Keratinocyte (primary cell): ENCODE results near the gene FAM20C. TPM values are rescaled to one million over a fixed set of nuclear protein-coding genes. Genes with fewer than 3 reads are reported as not detected.

Source experiments
- DNase-seq: peaks from one replicate; pipeline ENCODE4 v3.0.0-alpha.2; 2011; ENCODE audit warnings: low read depth, missing footprints, low spot score
- FAIRE-seq: peaks from 2 replicates; lab custom pipeline; 2011; peaks lifted over from hg19 to GRCh38; lab: Jason Lieb, UNC
- H2AFZ ChIP-seq: 2 replicates; pipeline ENCODE4 v1.6.0; 2012; ENCODE audit warnings: low read length, control low read depth, inconsistent platforms; ENCODE audit not compliant: control insufficient read depth
- H3K27ac ChIP-seq: 2 replicates; pipeline ENCODE4 v1.5.1; 2011; ENCODE audit warnings: low read length; ENCODE audit not compliant: control insufficient read depth, insufficient read depth
- H3K27me3 ChIP-seq: 3 replicates; pipeline ENCODE4 v1.6.0; 2011; ENCODE audit warnings: low read length; ENCODE audit not compliant: control insufficient read depth, insufficient read depth; ENCODE audit errors: extremely low read depth
- H3K36me3 ChIP-seq, 2 experiments: 2 replicates in 1 of 2; 3 replicates in 1 of 2; pipeline ENCODE4 v1.5.1; 2011; ENCODE audit warnings: low read length in 2 of 2, mild to moderate bottlenecking in 1 of 2; ENCODE audit not compliant: control insufficient read depth in 2 of 2, insufficient read depth in 2 of 2; ENCODE audit errors: extremely low read depth in 1 of 2
- H3K4me1 ChIP-seq: 3 replicates; pipeline ENCODE4 v1.5.1; 2011; ENCODE audit warnings: low read length; ENCODE audit not compliant: control insufficient read depth, insufficient read depth; ENCODE audit errors: extremely low read depth
- H3K4me2 ChIP-seq: 3 replicates; pipeline ENCODE4 v1.6.0; 2011; ENCODE audit warnings: low read depth, low read length; ENCODE audit not compliant: control insufficient read depth, insufficient read depth; ENCODE audit errors: extremely low read depth
- H3K4me3 ChIP-seq, 3 experiments: fragments of 200-600 bp in 1 of 3; sonication (generic) in 1 of 3; 2 replicates in 2 of 3; 3 replicates in 1 of 3; pipeline ENCODE4 v1.5.1; 2011 to 2016; ENCODE audit warnings: low read length in 3 of 3, mild to moderate bottlenecking in 3 of 3, control low read depth in 2 of 3, inconsistent platforms in 1 of 3, low read depth in 1 of 3, mixed read lengths in 1 of 3, mixed run types in 1 of 3, moderate library complexity in 1 of 3; ENCODE audit not compliant: control insufficient read depth in 2 of 3, insufficient read depth in 2 of 3; ENCODE audit errors: extremely low read depth in 1 of 3
- H3K79me2 ChIP-seq: 2 replicates; pipeline ENCODE4 v1.6.0; 2012; ENCODE audit warnings: low read length; ENCODE audit not compliant: control insufficient read depth, insufficient read depth
- H3K9ac ChIP-seq: 3 replicates; pipeline ENCODE4 v1.6.0; 2011; ENCODE audit warnings: low read length; ENCODE audit not compliant: control insufficient read depth, insufficient read depth; ENCODE audit errors: extremely low read depth
- H3K9me1 ChIP-seq: 3 replicates; pipeline ENCODE4 v1.6.0; 2011; ENCODE audit warnings: low read length; ENCODE audit not compliant: control insufficient read depth, insufficient read depth; ENCODE audit errors: extremely low read depth
- H3K9me3 ChIP-seq: 2 replicates; pipeline ENCODE4 v1.5.1; 2012; ENCODE audit warnings: low read depth, low read length; ENCODE audit not compliant: control insufficient read depth
- H4K20me1 ChIP-seq: 3 replicates; pipeline ENCODE4 v1.6.0; 2011; ENCODE audit warnings: low read length; ENCODE audit not compliant: control insufficient read depth, insufficient read depth; ENCODE audit errors: extremely low read depth
- EZH2 ChIP-seq: IDR thresholded peaks from one replicate; pipeline ENCODE4 v1.6.1; 2012; ENCODE audit warnings: inconsistent platforms, mild to moderate bottlenecking, low read length, moderate library complexity
- dilution Hi-C: fragments of 300-500 bp; cut with MboI; formaldehyde crosslinking; loops from one replicate; pipeline ENCODE4 v1.7.0; 2020; ENCODE audit warnings: low sequenced_read_pairs; ENCODE audit not compliant: extremely low pct_ligation_motif_present
- polyA plus RNA-seq, 5 experiments: library from polyadenylated mRNA; depleted of rRNA in 3 of 5; stranded (reverse) in 3 of 5; stranded (forward) in 1 of 5; unstranded in 1 of 5; fragments of >200 nt; gene quantifications; 1 replicate in 1 of 5; 2 replicates in 3 of 5; 3 replicates in 1 of 5; pipeline versions ENCODE4 v1.2.1 to v1.2.3, GENCODE V29; 2011 to 2012; ENCODE audit warnings: missing spikeins in 2 of 5, low read depth in 1 of 5, low replicate concordance in 1 of 5
- TF ChIP-seq, protein P1 (sequence below), 3 experiments: IDR thresholded peaks in 1 of 3; conservative IDR thresholded peaks in 1 of 3; optimal IDR thresholded peaks in 1 of 3; 2 replicates in 2 of 3; 3 replicates in 1 of 3; pipeline versions ENCODE3 to v1.5.1; 2011; ENCODE audit warnings: low read length in 3 of 3, mild to moderate bottlenecking in 3 of 3, moderate library complexity in 2 of 3, control low read depth in 1 of 3, inconsistent platforms in 1 of 3; ENCODE audit not compliant: insufficient read depth in 2 of 3; ENCODE audit errors: extremely low read depth in 1 of 3

The FAM20C gene
- polyA plus RNA-seq, 1 donor (not counting 4 experiments of a cell fraction or from before 2014, with no cell fraction given) = 3.8 TPM

DNA sequence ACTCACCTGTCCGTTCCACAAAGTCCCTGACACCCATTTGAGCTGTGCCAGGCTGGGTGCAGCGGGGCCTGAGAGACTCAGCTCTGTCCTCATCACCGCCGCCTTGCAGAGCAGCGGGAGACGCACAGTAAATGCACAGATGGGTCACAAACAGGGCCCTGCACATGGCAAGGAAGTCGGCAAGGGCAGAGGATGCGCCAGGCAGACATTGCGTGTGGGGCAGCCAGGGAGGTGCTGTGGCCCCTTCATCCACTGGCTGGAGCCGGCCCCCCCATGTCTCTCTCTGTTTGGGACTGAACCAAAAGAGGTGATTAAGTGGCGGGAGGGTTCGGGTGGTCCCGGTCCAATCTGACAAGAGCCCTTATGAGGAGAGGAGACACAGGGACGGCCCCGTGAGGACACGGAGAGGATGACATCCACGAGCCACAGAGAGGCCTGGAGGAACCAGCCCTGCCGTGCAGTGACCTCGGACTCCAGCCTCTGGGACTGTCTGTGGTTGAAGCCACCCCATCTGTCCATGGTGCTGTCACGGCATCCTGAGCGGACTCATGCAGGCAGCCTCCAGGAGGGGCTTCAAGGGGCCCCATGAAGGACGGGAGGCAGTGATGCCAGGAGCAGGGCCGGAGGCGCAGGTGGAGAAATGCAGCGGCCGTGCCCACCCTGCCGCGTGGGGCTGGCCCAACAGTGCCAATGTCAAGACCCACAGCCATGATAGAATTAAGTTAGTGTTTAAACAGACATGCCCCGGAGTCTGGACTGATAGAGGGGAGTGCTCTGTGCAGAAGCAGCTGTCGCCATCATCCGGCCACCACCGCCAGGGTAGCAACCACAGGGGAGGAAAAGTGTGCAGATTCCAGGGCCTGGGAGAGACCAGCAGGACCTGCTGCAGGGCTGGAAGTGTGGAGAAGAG lies 69.2 kb downstream of the FAM20C start:
- dilution Hi-C loops = no loop called here
- peaks cover 0 to 3% of the 10 kb centered on the region in 2 experiments for H3K36me3 ChIP-seq
- DNase-seq = no peak
- no peak overlapping the region for H2AFZ ChIP-seq
- no peaks in the 10 kb centered on the region for H3K79me2 ChIP-seq
- H3K4me2 ChIP-seq = no peak overlapping the region
- H3K27ac ChIP-seq = no peak overlapping the region
- H3K9me1 ChIP-seq = no peaks in the 10 kb centered on the region
- H3K4me1 ChIP-seq = no peaks in the 10 kb centered on the region
- H3K9me3 ChIP-seq = peaks cover 14% of the 10 kb centered on the region
- H3K27me3 ChIP-seq = peaks cover 3% of the 10 kb centered on the region
- H3K4me3 ChIP-seq = no peak overlapping the region
- no peak for FAIRE-seq
- TF ChIP-seq, protein P1, sequence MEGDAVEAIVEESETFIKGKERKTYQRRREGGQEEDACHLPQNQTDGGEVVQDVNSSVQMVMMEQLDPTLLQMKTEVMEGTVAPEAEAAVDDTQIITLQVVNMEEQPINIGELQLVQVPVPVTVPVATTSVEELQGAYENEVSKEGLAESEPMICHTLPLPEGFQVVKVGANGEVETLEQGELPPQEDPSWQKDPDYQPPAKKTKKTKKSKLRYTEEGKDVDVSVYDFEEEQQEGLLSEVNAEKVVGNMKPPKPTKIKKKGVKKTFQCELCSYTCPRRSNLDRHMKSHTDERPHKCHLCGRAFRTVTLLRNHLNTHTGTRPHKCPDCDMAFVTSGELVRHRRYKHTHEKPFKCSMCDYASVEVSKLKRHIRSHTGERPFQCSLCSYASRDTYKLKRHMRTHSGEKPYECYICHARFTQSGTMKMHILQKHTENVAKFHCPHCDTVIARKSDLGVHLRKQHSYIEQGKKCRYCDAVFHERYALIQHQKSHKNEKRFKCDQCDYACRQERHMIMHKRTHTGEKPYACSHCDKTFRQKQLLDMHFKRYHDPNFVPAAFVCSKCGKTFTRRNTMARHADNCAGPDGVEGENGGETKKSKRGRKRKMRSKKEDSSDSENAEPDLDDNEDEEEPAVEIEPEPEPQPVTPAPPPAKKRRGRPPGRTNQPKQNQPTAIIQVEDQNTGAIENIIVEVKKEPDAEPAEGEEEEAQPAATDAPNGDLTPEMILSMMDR (optimal IDR thresholded peaks at IDR 0.05 in 1 of 3, IDR thresholded peaks at IDR 0.05 in 1 of 3, conservative IDR thresholded peaks at IDR 0.05 in 1 of 3; ENCODE audit: extremely low read depth in 1 of 3, insufficient read depth in 2 of 3, low read length in 3 of 3) = no peak
- no peak for TF ChIP-seq EZH2
- H4K20me1 ChIP-seq = no peaks in the 10 kb centered on the region
- H3K9ac ChIP-seq = no peak overlapping the region

GRCh38 chr7:262251-262572 lies 69.8 kb downstream of the FAM20C start:
- Histone ChIP-seq H4K20me1 (no peaks in the 10 kb centered on the region), H3K4me3 (no peak overlapping the region), H3K4me1 (no peaks in the 10 kb centered on the region), H3K27ac (no peak overlapping the region), H3K9me1 (no peaks in the 10 kb centered on the region), H3K9me3 (peaks cover 14% of the 10 kb centered on the region), H3K4me2 (no peak overlapping the region), H3K36me3 (peaks cover 0 to 3% of the 10 kb centered on the region in 2 experiments), H3K9ac (no peak overlapping the region), H3K27me3 (peaks cover 4% of the 10 kb centered on the region), H2AFZ (no peak overlapping the region), H3K79me2 (no peaks in the 10 kb centered on the region)
- TF ChIP-seq, protein P1 (optimal IDR thresholded peaks at IDR 0.05 in 1 of 3, IDR thresholded peaks at IDR 0.05 in 1 of 3, conservative IDR thresholded peaks at IDR 0.05 in 1 of 3; ENCODE audit: extremely low read depth in 1 of 3, insufficient read depth in 2 of 3, low read length in 3 of 3) = no peak
- no peak for TF ChIP-seq EZH2
- FAIRE-seq (no peak), DNase-seq (no peak)
- dilution Hi-C loops = no loop called here
